Activated naive CD8-positive, alpha-beta T cell treated with anti-CD3 and anti-CD28 coated beads, Interleukin-2, amount 10 ng/mL, durations not matched to agents 7 days and 5 days (primary cell): ENCODE results near the gene B9D1. TPM values are rescaled to one million over a fixed set of nuclear protein-coding genes. Genes with fewer than 3 reads are reported as not detected.
A peak's percentile ranks its signal among the peaks of the same experiment; 100 is the strongest.

Experiments used
- ATAC-seq: fragments of 150-1000 bp; cut with Tn5 transposase; one replicate; pipeline ENCODE4 v1.10.0; 2021; ENCODE audit warnings: low read depth, moderate library complexity
- POLR2A ChIA-PET: fragments of 350-600 bp; sonication (Branson Sonifier 250); formaldehyde crosslinking; loops from one replicate; lab custom pipeline; 2021; ENCODE audit warnings: antibody characterized with exemption; lab: Charles Lee
- DNase-seq: peaks from one replicate; pipeline ENCODE4 v3.0.0; 2021
- H3K27ac Mint-ChIP-seq: one replicate; pipeline ENCODE4 v1.8.0; 2022; ENCODE audit warnings: mild to moderate bottlenecking, mixed read lengths
- H3K27me3 Mint-ChIP-seq: one replicate; pipeline ENCODE4 v1.8.0; 2022; ENCODE audit warnings: mild to moderate bottlenecking, moderate library complexity, mixed read lengths
- H3K36me3 Mint-ChIP-seq: one replicate; pipeline ENCODE4 v1.8.0; 2021; ENCODE audit warnings: mild to moderate bottlenecking, mixed read lengths
- H3K4me1 Mint-ChIP-seq: one replicate; pipeline ENCODE4 v1.8.0; 2021; ENCODE audit warnings: mixed read lengths
- H3K4me3 Mint-ChIP-seq: one replicate; pipeline ENCODE4 v1.8.0; 2022; ENCODE audit warnings: mild to moderate bottlenecking, moderate library complexity, mixed read lengths
- H3K9me3 Mint-ChIP-seq: one replicate; pipeline ENCODE4 v1.8.0; 2021; ENCODE audit warnings: mixed read lengths
- total RNA-seq, 2 experiments: library from RNA; stranded (reverse); gene quantifications; one replicate each; pipeline ENCODE4 v1.2.3, GENCODE V29; 2021

Gene B9D1
- total RNA-seq, 2 experiments from 2014 or later, result 1.6 to 2.1 TPM

DNA sequence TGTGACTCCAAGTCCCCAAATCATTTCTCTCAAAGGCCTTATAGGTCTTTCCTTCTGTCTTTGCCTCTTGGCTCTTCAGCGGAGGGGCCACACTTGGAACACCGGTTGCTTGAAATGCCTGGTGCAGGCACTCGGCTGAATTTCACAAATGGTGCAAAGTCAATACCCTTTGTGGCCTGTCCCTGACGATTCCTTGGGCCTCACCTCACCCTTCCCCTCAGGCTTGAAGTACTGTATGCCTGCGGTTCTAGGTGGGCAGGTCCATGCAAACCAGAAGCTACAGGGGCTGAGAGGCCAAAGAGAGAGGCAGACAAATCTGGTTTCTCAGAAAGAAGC lies 4.1 kb upstream of the B9D1 start:
- no peak overlapping the region for H3K27ac Mint-ChIP-seq
- POLR2A ChIA-PET, result interaction anchor here (1.6 kb wide), 1 partner anchor 11 kb away, joined by 11 read pairs; the partner anchor contains the start of gene MAPK7
- no peaks in the 10 kb centered on the region for H3K9me3 Mint-ChIP-seq
- no peak overlapping the region for H3K4me3 Mint-ChIP-seq
- ATAC-seq (no peak), DNase-seq (no peak)
- H3K36me3 Mint-ChIP-seq, result no peaks in the 10 kb centered on the region
- H3K27me3 Mint-ChIP-seq, result peaks cover 16% of the 10 kb centered on the region
- peaks cover 27% of the 10 kb centered on the region for H3K4me1 Mint-ChIP-seq

GRCh38 chr17:19365833-19366636 lies 3.5 kb upstream of the B9D1 start:
- no peaks in the 10 kb centered on the region for H3K9me3 Mint-ChIP-seq
- H3K27me3 Mint-ChIP-seq, result peaks cover 20% of the 10 kb centered on the region
- H3K36me3 Mint-ChIP-seq, result no peaks in the 10 kb centered on the region
- peak overlapping the region; percentile 11 for H3K27ac Mint-ChIP-seq
- no peak for ATAC-seq
- POLR2A ChIA-PET, result interaction anchor here (1.6 kb wide), 1 partner anchor 12 kb away, joined by 11 read pairs; the partner anchor contains the start of gene MAPK7
- no peak overlapping the region for H3K4me3 Mint-ChIP-seq
- peaks cover 24% of the 10 kb centered on the region for H3K4me1 Mint-ChIP-seq
- DNase-seq, result no peak

DNA sequence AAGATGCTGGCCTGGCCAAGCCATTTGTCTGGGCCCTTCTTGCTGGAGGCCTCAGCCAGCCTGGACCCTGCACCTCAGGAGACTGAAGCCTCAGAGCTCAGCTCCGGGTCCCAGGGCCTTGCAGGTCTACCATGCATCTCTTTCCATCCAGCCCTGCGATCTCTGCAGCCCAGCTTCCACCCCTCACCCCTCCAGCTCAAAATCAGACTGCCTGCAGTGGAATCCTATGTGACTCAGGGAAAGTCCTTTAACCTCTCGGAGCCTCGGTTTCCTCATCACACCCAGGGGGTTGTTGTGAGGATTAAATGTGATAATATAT lies 2.9 kb upstream of the B9D1 start:
- no peaks in the 10 kb centered on the region for H3K36me3 Mint-ChIP-seq

DNA sequence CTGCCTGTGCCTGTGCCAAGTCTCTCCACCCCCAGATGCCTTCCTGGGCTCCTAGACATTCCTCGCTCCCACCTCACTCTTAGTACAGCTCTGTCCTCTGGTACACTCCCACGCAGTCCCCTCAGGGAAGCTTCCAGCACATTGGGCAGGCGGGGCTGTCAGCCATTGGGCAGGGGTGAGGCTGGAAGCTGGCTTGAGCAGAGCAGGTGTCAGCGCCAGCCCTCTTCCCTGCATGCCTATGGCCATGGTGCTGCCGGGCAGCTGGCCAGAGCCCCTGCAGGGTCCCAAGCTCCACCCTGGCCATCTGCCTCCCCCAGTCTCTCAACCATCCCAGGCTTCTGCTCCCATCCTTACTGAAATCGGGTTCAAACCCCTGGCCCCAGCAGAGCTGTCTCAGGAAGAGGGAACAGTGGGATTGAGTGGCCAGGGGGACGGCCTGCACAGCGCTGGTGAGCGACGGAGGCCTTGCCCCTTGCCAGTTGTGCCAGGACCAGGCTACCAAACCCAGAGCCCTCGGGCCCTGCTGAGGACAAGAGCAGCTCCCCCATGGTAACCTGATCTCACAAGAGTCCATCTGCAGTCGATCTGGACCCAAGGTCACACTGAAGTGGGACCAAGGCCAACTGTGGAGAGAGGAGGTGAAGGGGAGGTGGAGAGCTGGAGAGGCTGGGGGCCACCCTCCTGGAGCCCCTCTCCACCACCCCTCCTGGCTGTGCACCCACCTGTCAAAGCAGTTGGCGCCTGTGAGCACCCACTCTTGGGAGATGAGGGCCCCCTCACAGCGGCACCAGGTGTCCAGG lies 2.4 kb upstream of the B9D1 start:
- Mint-ChIP-seq H3K4me1 (peaks cover 14% of the 10 kb centered on the region), H3K4me3 (no peak overlapping the region), H3K9me3 (no peaks in the 10 kb centered on the region), H3K27ac (no peak overlapping the region), H3K27me3 (peaks cover 23% of the 10 kb centered on the region), H3K36me3 (no peaks in the 10 kb centered on the region)
- ATAC-seq, result no peak
- POLR2A ChIA-PET, result interaction anchor here (1.6 kb wide), 1 partner anchor 13 kb away, joined by 11 read pairs; the partner anchor contains the start of gene MAPK7
- no peak for DNase-seq

More for the DNA sequence above, 2.9 kb upstream of the B9D1 start:
- POLR2A ChIA-PET, result interaction anchor here (1.6 kb wide), 1 partner anchor 13 kb away, joined by 11 read pairs; the partner anchor contains the start of gene MAPK7
- no peaks in the 10 kb centered on the region for H3K9me3 Mint-ChIP-seq
- peaks cover 19% of the 10 kb centered on the region for H3K4me1 Mint-ChIP-seq
- no peak for ATAC-seq
- H3K27me3 Mint-ChIP-seq, result peaks cover 22% of the 10 kb centered on the region
- DNase-seq, result no peak
- H3K4me3 Mint-ChIP-seq, result no peak overlapping the region
- H3K27ac Mint-ChIP-seq, result no peak overlapping the region

GRCh38 chr17:19363460-19364035 lies 1.0 kb upstream of the B9D1 start:
- no peak overlapping the region for H3K27ac Mint-ChIP-seq
- no peak for DNase-seq
- H3K4me3 Mint-ChIP-seq, result no peak overlapping the region
- no peaks in the 10 kb centered on the region for H3K36me3 Mint-ChIP-seq
- no peaks in the 10 kb centered on the region for H3K9me3 Mint-ChIP-seq
- POLR2A ChIA-PET, result interaction anchor here (1.1 to 2.2 kb wide), 4 partner anchors 14 to 103 kb away, joined by 3 to 13 read pairs (median 4); partner anchors contain the start of gene MAPK7
- H3K4me1 Mint-ChIP-seq, result peaks cover 3% of the 10 kb centered on the region
- H3K27me3 Mint-ChIP-seq, result peaks cover 19% of the 10 kb centered on the region
- ATAC-seq, result no peak

DNA sequence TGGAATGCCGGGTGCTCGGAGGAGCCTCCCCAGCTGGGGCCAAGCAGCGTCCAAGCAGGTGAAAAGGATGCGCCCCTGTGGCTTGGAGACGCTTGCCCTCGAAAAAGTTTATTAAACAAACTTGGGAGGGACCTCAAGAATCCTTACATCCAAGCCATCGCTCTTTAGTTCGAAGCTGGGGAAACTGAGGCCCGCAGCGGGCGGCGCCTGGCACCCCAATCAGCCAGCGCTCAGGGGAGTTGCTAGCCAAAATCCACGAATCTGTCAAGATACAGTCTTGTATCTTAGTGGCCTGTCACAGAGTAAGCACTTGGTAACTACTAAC lies 553 bp upstream of the B9D1 start:
- Mint-ChIP-seq H3K27me3 (peaks cover 19% of the 10 kb centered on the region), H3K9me3 (no peaks in the 10 kb centered on the region), H3K4me1 (peaks cover 3% of the 10 kb centered on the region), H3K36me3 (no peaks in the 10 kb centered on the region), H3K27ac (no peak overlapping the region), H3K4me3 (peak overlapping the region; percentile 86)
- ATAC-seq (no peak), DNase-seq (no peak)
- POLR2A ChIA-PET, result interaction anchor here (1.1 to 2.2 kb wide), 4 partner anchors 15 to 104 kb away, joined by 3 to 13 read pairs (median 4); partner anchors contain the start of gene MAPK7

- Mint-ChIP-seq H3K27ac (no peak overlapping the region), H3K9me3 (no peaks in the 10 kb centered on the region), H3K27me3 (peaks cover 19% of the 10 kb centered on the region), H3K4me3 (peak overlapping the region; percentile 66), H3K36me3 (no peaks in the 10 kb centered on the region), H3K4me1 (peaks cover 3% of the 10 kb centered on the region)
- DNase-seq (no peak), ATAC-seq (no peak)
- POLR2A ChIA-PET, result interaction anchor here (2.2 kb wide), 1 partner anchor 16 kb away, joined by 13 read pairs; the partner anchor contains the start of gene MAPK7
These were observed 613 bp downstream of the B9D1 start for GRCh38 chr17:19361944-19362276.

GRCh38 chr17:19361326-19361725 lies 1.2 kb downstream of the B9D1 start:
- H3K36me3 Mint-ChIP-seq, result no peaks in the 10 kb centered on the region
- ATAC-seq (no peak), DNase-seq (no peak)
- POLR2A ChIA-PET, result no interaction called here
- peak overlapping the region; percentile 13 for H3K4me3 Mint-ChIP-seq
- H3K27me3 Mint-ChIP-seq, result peaks cover 19% of the 10 kb centered on the region
- no peak overlapping the region for H3K27ac Mint-ChIP-seq
- peaks cover 3% of the 10 kb centered on the region for H3K4me1 Mint-ChIP-seq
- no peaks in the 10 kb centered on the region for H3K9me3 Mint-ChIP-seq

- DNase-seq (no peak), ATAC-seq (no peak)
- Mint-ChIP-seq H3K4me1 (peaks cover 3% of the 10 kb centered on the region), H3K4me3 (no peak overlapping the region), H3K27me3 (peaks cover 14% of the 10 kb centered on the region), H3K9me3 (no peaks in the 10 kb centered on the region), H3K27ac (no peak overlapping the region), H3K36me3 (no peaks in the 10 kb centered on the region)
- POLR2A ChIA-PET, result no interaction called here
These were observed 1.8 kb downstream of the B9D1 start for GRCh38 chr17:19360772-19361171.

DNA sequence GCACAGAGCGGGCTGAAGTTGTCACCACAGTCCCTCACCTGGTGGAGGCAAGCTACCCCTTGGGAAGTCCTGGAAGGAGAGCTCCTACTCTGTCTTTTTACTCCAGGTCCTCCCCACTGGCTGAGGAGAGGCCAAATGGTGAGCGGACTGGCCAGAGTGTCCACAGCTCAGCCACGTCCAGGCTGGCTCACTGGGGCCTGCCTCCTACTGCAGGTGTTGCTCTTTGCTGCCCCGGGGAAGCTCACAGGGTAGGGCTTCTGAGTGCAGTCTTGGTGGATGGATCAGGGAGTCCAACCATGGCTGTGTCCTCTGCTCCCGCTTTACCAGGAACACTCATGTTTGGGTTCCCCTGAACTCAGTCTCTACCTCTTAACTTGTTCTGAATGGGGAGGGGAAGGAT lies 2.7 kb downstream of the B9D1 start:
- no peak overlapping the region for H3K4me3 Mint-ChIP-seq
- DNase-seq (no peak), ATAC-seq (no peak)
- no peak overlapping the region for H3K27ac Mint-ChIP-seq
- H3K27me3 Mint-ChIP-seq, result peaks cover 14% of the 10 kb centered on the region
- POLR2A ChIA-PET, result no interaction called here
- H3K4me1 Mint-ChIP-seq, result peaks cover 3% of the 10 kb centered on the region
- H3K9me3 Mint-ChIP-seq, result no peaks in the 10 kb centered on the region
- H3K36me3 Mint-ChIP-seq, result no peaks in the 10 kb centered on the region

DNA sequence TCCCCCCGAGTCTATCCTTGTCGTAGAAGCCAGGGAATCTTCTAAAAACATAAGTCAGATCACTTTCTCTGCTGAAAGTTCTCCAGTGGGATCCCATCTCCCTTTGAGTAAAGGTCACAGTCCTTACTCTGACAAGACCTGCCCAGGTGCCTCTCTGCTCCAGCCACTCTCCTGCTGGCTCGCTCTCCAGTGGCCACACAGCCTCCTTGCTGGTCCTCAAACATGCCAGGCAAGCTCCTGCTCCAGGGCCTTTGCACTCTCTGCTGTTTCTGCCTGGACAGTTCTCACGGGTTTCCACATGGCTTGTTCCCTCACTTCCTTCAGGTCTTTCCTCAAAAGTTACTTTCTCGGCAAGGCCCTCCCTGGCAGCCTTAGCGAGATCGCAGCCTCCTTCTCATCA lies 3.4 kb downstream of the B9D1 start:
- Mint-ChIP-seq H3K9me3 (no peaks in the 10 kb centered on the region), H3K4me3 (no peak overlapping the region), H3K27me3 (peaks cover 12% of the 10 kb centered on the region), H3K4me1 (peaks cover 3% of the 10 kb centered on the region), H3K36me3 (no peaks in the 10 kb centered on the region), H3K27ac (no peak overlapping the region)
- DNase-seq (no peak), ATAC-seq (no peak)
- POLR2A ChIA-PET, result no interaction called here

GRCh38 chr17:19357761-19358160 lies 4.8 kb downstream of the B9D1 start:
- Mint-ChIP-seq H3K4me1 (peaks cover 1% of the 10 kb centered on the region), H3K27me3 (peaks cover 7% of the 10 kb centered on the region), H3K4me3 (no peak overlapping the region), H3K27ac (no peak overlapping the region), H3K9me3 (no peaks in the 10 kb centered on the region), H3K36me3 (no peaks in the 10 kb centered on the region)
- no peak for DNase-seq
- no peak for ATAC-seq
- POLR2A ChIA-PET, result no interaction called here

DNA sequence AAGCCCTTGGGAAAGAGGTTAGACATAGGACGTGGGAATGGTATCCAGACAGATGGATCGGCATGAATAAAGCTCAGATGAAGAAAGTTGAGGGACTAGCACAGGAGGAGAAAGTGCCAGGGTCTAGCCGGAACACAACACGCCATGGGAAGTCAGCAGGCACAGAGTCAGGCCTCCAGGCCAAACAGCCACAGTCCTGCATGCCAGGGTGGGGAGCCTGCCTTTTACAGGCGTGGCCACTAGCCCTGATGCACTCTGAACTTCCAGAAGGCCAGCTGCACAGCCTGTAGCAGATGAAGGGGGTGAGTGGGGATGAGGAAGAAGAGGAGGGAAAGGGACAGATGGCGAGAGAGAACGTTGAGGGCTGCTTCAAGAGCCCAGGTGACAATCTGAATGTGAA lies 5.2 kb downstream of the B9D1 start:
- ATAC-seq (no peak), DNase-seq (no peak)
- H3K9me3 Mint-ChIP-seq, result no peaks in the 10 kb centered on the region
- no peak overlapping the region for H3K27ac Mint-ChIP-seq
- H3K4me1 Mint-ChIP-seq, result peaks cover 1% of the 10 kb centered on the region
- H3K4me3 Mint-ChIP-seq, result no peak overlapping the region
- peaks cover 7% of the 10 kb centered on the region for H3K27me3 Mint-ChIP-seq
- no peaks in the 10 kb centered on the region for H3K36me3 Mint-ChIP-seq
- POLR2A ChIA-PET, result no interaction called here
